SU-DHL-6 (cell line): Measurements from ENCODE around the gene QSOX2.
A peak's percentile ranks its signal among the peaks of the same experiment; 100 is the strongest.

ENCODE experiments used
- H2AFZ ChIP-seq: fragments of 200-600 bp; sonication (generic); 2 replicates; pipeline ENCODE4 v1.6.1; 2014; ENCODE audit warnings: low read depth, mild to moderate bottlenecking, moderate library complexity, mixed read lengths, antibody characterized with exemption, low read length; ENCODE audit not compliant: severe bottlenecking
- H3F3A ChIP-seq: fragments of 200-600 bp; shearing (Covaris generic); 2 replicates; pipeline ENCODE4 v1.6.0; 2016; ENCODE audit warnings: antibody characterized with exemption, mild to moderate bottlenecking; ENCODE audit not compliant: insufficient read depth
- H3K27ac ChIP-seq: fragments of 200-600 bp; sonication (generic); 2 replicates; pipeline ENCODE4 v1.5.1; 2016; ENCODE audit warnings: low read depth, mild to moderate bottlenecking, low read length, moderate library complexity, mixed read lengths
- H3K27me3 ChIP-seq: fragments of 200-600 bp; sonication (generic), shearing (Covaris generic); 2 replicates; pipeline ENCODE4 v1.6.0; 2014; ENCODE audit warnings: mild to moderate bottlenecking, low read length
- H3K36me3 ChIP-seq: fragments of 200-600 bp; sonication (generic); 2 replicates; pipeline ENCODE4 v1.6.1; 2014; ENCODE audit warnings: mild to moderate bottlenecking, low read length, mixed read lengths
- H3K4me2 ChIP-seq: fragments of 300-600, 200-600 bp; shearing (Covaris generic), sonication (generic); 2 replicates; pipeline ENCODE4 v1.6.0; 2014; ENCODE audit warnings: low read length, low read depth, mild to moderate bottlenecking; ENCODE audit not compliant: poor library complexity, severe bottlenecking
- H3K4me3 ChIP-seq: fragments of 200-600 bp; sonication (generic); 2 replicates; pipeline ENCODE4 v1.5.1; 2014; ENCODE audit warnings: antibody characterized with exemption, low read length, mild to moderate bottlenecking, mixed read lengths; ENCODE audit not compliant: insufficient read depth, poor library complexity, severe bottlenecking
- H3K79me2 ChIP-seq: fragments of 200-600 bp; sonication (generic); 2 replicates; pipeline ENCODE4 v1.6.1; 2014; ENCODE audit warnings: mild to moderate bottlenecking, low read length, moderate library complexity; ENCODE audit not compliant: insufficient read depth
- H3K9ac ChIP-seq: fragments of 200-600 bp; sonication (generic); 2 replicates; pipeline ENCODE4 v1.7.0; 2014; ENCODE audit warnings: mild to moderate bottlenecking, low read length
- H3K9me2 ChIP-seq: fragments of 200-600 bp; sonication (generic); replicated peaks from 2 replicates; pipeline ENCODE4 v1.6.1; 2014; ENCODE audit warnings: low read length; ENCODE audit not compliant: insufficient read depth
- H3K9me3 ChIP-seq: fragments of 200-600 bp; sonication (generic); 2 replicates; pipeline ENCODE4 v1.6.1; 2014; ENCODE audit warnings: low read length, mixed read lengths; ENCODE audit not compliant: insufficient read depth
- H4K20me1 ChIP-seq: fragments of 200-600 bp; sonication (generic); 2 replicates; pipeline ENCODE4 v1.6.1; 2014; ENCODE audit warnings: low read depth, mild to moderate bottlenecking, antibody characterized with exemption, low read length, moderate library complexity, mixed read lengths
- CTCF ChIP-seq: fragments of 200-600 bp; sonication (generic); IDR thresholded peaks from one replicate; pipeline ENCODE4 v1.5.1; 2017; ENCODE audit warnings: antibody characterized with exemption, mild to moderate bottlenecking, low read length, moderate library complexity; ENCODE audit not compliant: insufficient read depth, poor library complexity, severe bottlenecking
- EZH2phosphoT487 ChIP-seq: fragments of 200-600 bp; sonication (generic), shearing (Covaris generic); conservative IDR thresholded peaks from 2 replicates; pipeline ENCODE4 v1.6.1; 2018; ENCODE audit warnings: mild to moderate bottlenecking, antibody characterized with exemption, low read length, moderate library complexity, mixed read lengths

The QSOX2 gene

GRCh38 chr9:136278221-136278620 lies 32.6 kb upstream of the QSOX2 start:
- H3K79me2 ChIP-seq, result no peaks in the 10 kb centered on the region
- no peaks in the 10 kb centered on the region for H3F3A ChIP-seq
- no peaks in the 10 kb centered on the region for H3K27me3 ChIP-seq
- no peak overlapping the region for H3K9ac ChIP-seq
- TF ChIP-seq EZH2phosphoT487, result no peak
- TF ChIP-seq CTCF, result no peak
- H2AFZ ChIP-seq, result no peak overlapping the region
- H3K4me2 ChIP-seq, result no peak overlapping the region
- H3K9me3 ChIP-seq, result no peaks in the 10 kb centered on the region
- H3K27ac ChIP-seq, result no peak overlapping the region
- no peaks in the 10 kb centered on the region for H4K20me1 ChIP-seq
- H3K36me3 ChIP-seq, result no peaks in the 10 kb centered on the region
- H3K4me3 ChIP-seq, result no peak overlapping the region
- H3K9me2 ChIP-seq, result no peaks in the 10 kb centered on the region

- no peaks in the 10 kb centered on the region for H3K9me3 ChIP-seq
- no peak overlapping the region for H3K4me3 ChIP-seq
- H3K36me3 ChIP-seq, result no peaks in the 10 kb centered on the region
- H3K27ac ChIP-seq, result no peak overlapping the region
- no peaks in the 10 kb centered on the region for H3F3A ChIP-seq
- no peaks in the 10 kb centered on the region for H3K27me3 ChIP-seq
- H3K4me2 ChIP-seq, result no peak overlapping the region
- H2AFZ ChIP-seq, result no peak overlapping the region
- H3K9me2 ChIP-seq, result no peaks in the 10 kb centered on the region
- peak; percentile 17 for TF ChIP-seq CTCF
- TF ChIP-seq EZH2phosphoT487, result no peak
- no peak overlapping the region for H3K9ac ChIP-seq
- no peaks in the 10 kb centered on the region for H4K20me1 ChIP-seq
- no peaks in the 10 kb centered on the region for H3K79me2 ChIP-seq
These were observed 32.1 kb upstream of the QSOX2 start for GRCh38 chr9:136277746-136278145.

GRCh38 chr9:136276716-136277115 lies 31.1 kb upstream of the QSOX2 start:
- Histone ChIP-seq H3K27me3 (no peaks in the 10 kb centered on the region), H3K4me2 (no peak overlapping the region), H3K9me2 (no peaks in the 10 kb centered on the region), H3K36me3 (no peaks in the 10 kb centered on the region), H3K79me2 (no peaks in the 10 kb centered on the region), H3K27ac (no peak overlapping the region), H3K4me3 (no peak overlapping the region), H3F3A (no peaks in the 10 kb centered on the region), H4K20me1 (no peaks in the 10 kb centered on the region), H3K9ac (no peak overlapping the region), H2AFZ (no peak overlapping the region), H3K9me3 (no peaks in the 10 kb centered on the region)
- TF ChIP-seq EZH2phosphoT487, result no peak
- TF ChIP-seq CTCF, result no peak
